MCF 10A (cell line): ENCODE data around the gene ABCD2. TPM values are rescaled to one million over a fixed set of nuclear protein-coding genes. Genes with fewer than 3 reads are reported as not detected.

Experiments
- Bru-seq: library from RNA; stranded (reverse); fragments of 400-500 nt; gene quantifications from one replicate; lab custom pipeline; 2021; lab: Mats Ljungman, UMichigan
- BruChase-seq, 2 experiments: library from RNA; stranded (reverse); fragments of 400-500 nt; gene quantifications; one replicate each; lab custom pipeline; 2021; lab: Mats Ljungman, UMichigan
- BruUV-seq: library from RNA; stranded (reverse); fragments of 400-500 nt; replicated peaks from 2 replicates; lab custom pipeline; 2021; lab: Mats Ljungman, UMichigan
- CTCF ChIA-PET: fragments of 300-600 bp; sonication (Branson Sonifier 250); formaldehyde crosslinking; extraction: SDS; loops from one replicate; lab custom pipeline; 2021; ENCODE audit warnings: antibody characterized with exemption, inconsistent platforms; lab: Yijun Ruan, JAX
- POLR2A ChIA-PET: fragments of 300-600, 350-650 bp; sonication (Branson Sonifier 250); formaldehyde crosslinking; extraction: SDS; loops from one replicate; lab custom pipeline; 2020; ENCODE audit warnings: antibody characterized with exemption, inconsistent platforms; lab: Yijun Ruan, JAX
- DNase-seq: peaks from one replicate; pipeline ENCODE4 v3.0.0-alpha.2; 2018; ENCODE audit not compliant: unreplicated experiment
- H3K27ac Mint-ChIP-seq: one replicate; pipeline ENCODE4 v1.8.0; 2022; ENCODE audit warnings: mild to moderate bottlenecking, low read depth, mixed read lengths; ENCODE audit not compliant: unreplicated experiment
- H3K27me3 Mint-ChIP-seq: one replicate; pipeline ENCODE4 v1.8.0; 2022; ENCODE audit warnings: mixed read lengths; ENCODE audit not compliant: insufficient read depth, unreplicated experiment
- H3K36me3 Mint-ChIP-seq: one replicate; pipeline ENCODE4 v1.8.0; 2022; ENCODE audit warnings: mild to moderate bottlenecking, moderate library complexity, mixed read lengths; ENCODE audit not compliant: insufficient read depth, unreplicated experiment
- H3K4me1 Mint-ChIP-seq: one replicate; pipeline ENCODE4 v1.8.0; 2022; ENCODE audit warnings: mixed read lengths; ENCODE audit not compliant: insufficient read depth, unreplicated experiment
- H3K4me3 Mint-ChIP-seq: one replicate; pipeline ENCODE4 v1.8.0; 2022; ENCODE audit warnings: mild to moderate bottlenecking, moderate library complexity, mixed read lengths; ENCODE audit not compliant: unreplicated experiment
- H3K9me3 Mint-ChIP-seq: one replicate; pipeline ENCODE4 v1.8.0; 2022; ENCODE audit warnings: mixed read lengths; ENCODE audit not compliant: unreplicated experiment
- intact Hi-C: fragments of 100-400 bp; cut with micrococcal nuclease; formaldehyde crosslinking; loops from 2 replicates; pipeline ENCODE4 v1.14.1; 2022
- long read RNA-seq: library from polyadenylated mRNA; stranded (forward); transcript quantifications from one replicate; pipeline ENCODE4 v2.0.0, GENCODE V29; 2022
- total RNA-seq: library from RNA; stranded (reverse); gene quantifications from 2 replicates; pipeline ENCODE4 v1.2.3, GENCODE V29; 2022
- TF ChIP-seq, protein P1 (sequence below): fragments of 200-600 bp; IDR thresholded peaks from one replicate; pipeline ENCODE4 v1.8.0; 2022; ENCODE audit warnings: antibody characterized with exemption, mild to moderate bottlenecking; ENCODE audit not compliant: unreplicated experiment

The ABCD2 gene
- total RNA-seq (0.20 and 0.42 TPM in 2 replicates), Bru-seq, nascent RNA (percentile 31 among the genes with signal in this experiment), BruChase-seq, experiment 1, labeled RNA remaining after a 6-hour chase (percentile 27 among the genes with signal in this experiment), BruChase-seq, experiment 2, labeled RNA remaining after a 2-hour chase (percentile 27 among the genes with signal in this experiment)
- long read RNA-seq, partial matches to known transcripts: 0 of 2 reads
- long read RNA-seq, other reads (novel, unspliced or antisense): 2 of 2 reads

DNA sequence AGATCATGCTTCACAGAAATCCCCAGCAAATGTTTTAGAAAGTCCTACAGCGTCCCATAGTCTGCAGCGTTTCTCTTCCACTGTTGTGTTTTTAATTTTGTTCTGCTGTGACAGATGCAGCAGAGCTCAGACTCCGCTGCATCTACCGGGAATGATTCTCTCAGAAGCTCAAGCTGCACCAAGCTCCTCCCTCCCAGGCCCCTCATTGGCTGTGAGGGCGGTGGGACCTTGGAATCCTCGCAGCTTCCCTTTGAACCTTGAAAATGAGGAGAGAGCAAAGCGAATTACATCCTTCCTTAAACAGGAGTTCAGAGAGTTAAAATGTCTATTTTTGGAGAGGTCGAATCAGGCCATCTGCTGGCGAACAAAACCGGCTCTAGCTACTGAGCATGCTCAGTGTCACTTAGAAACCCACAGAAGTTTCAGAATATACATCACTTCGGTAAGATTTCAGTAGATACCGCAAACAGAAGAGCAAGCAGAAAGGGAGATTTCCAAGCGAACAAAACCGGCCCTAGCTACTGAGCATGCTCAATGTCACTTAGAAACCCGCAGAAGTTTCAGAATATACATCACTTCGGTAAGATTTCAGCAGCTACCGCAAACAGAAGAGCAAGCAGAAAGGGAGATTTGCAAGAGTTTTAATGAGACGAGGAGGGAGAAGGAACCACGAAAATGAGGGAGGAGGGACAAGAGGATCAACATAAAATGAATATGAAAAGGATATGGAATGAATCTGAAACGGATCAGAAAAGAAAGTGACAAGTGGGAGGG lies at the start of gene ABCD2:
TSS of gene ABCD2 (minus strand) at position 144 of the 774 bp plus-strand sequence. CDS start 188 bp downstream, outside the sequence.
- CTCF ChIA-PET: interaction anchor here (0.5 to 2.1 kb wide), 26 partner anchors 9 to 302 kb away, joined by 3 to 17 read pairs (median 4); partner anchors contain the start of gene KIF21A
- peak; percentile 66 for DNase-seq

DNA sequence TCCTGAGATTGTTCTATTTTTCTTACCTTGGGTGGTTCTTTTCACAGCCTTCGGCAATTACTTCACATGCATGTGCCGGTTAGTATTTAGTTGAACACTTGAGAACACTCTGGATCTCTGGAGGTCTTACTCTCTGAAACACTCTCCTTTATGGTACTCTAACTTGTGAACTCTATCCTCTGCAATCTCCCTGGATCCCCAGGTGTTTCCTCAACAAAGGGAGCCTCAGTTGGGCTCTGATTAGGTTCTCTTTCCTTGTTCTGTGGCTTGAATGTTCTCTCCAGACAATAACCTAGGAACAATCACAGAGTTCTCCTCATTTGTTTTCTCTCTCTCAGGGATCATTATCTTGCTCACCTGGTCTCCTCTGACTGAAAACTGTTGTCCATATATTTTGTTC lies 40.5 kb upstream of the ABCD2 start:
- no peak for DNase-seq
- H3K36me3 Mint-ChIP-seq: no peaks in the 10 kb centered on the region
- TF ChIP-seq, protein P1, sequence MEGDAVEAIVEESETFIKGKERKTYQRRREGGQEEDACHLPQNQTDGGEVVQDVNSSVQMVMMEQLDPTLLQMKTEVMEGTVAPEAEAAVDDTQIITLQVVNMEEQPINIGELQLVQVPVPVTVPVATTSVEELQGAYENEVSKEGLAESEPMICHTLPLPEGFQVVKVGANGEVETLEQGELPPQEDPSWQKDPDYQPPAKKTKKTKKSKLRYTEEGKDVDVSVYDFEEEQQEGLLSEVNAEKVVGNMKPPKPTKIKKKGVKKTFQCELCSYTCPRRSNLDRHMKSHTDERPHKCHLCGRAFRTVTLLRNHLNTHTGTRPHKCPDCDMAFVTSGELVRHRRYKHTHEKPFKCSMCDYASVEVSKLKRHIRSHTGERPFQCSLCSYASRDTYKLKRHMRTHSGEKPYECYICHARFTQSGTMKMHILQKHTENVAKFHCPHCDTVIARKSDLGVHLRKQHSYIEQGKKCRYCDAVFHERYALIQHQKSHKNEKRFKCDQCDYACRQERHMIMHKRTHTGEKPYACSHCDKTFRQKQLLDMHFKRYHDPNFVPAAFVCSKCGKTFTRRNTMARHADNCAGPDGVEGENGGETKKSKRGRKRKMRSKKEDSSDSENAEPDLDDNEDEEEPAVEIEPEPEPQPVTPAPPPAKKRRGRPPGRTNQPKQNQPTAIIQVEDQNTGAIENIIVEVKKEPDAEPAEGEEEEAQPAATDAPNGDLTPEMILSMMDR: no peak
- no peak overlapping the region for H3K27ac Mint-ChIP-seq
- CTCF ChIA-PET: no interaction called here
- no peaks in the 10 kb centered on the region for H3K4me1 Mint-ChIP-seq
- no peak overlapping the region for H3K4me3 Mint-ChIP-seq
- BruUV-seq: no TSS peak
- H3K27me3 Mint-ChIP-seq: no peaks in the 10 kb centered on the region
- H3K9me3 Mint-ChIP-seq: no peaks in the 10 kb centered on the region
- intact Hi-C loops: no loop called here
- POLR2A ChIA-PET: no interaction called here

More for the DNA sequence above, at the start of gene ABCD2:
- no peaks in the 10 kb centered on the region for H3K4me1 Mint-ChIP-seq
- TF ChIP-seq, protein P1: peak; percentile 31
- H3K9me3 Mint-ChIP-seq: no peaks in the 10 kb centered on the region
- no peaks in the 10 kb centered on the region for H3K36me3 Mint-ChIP-seq
- POLR2A ChIA-PET: interaction anchor here (0.6 to 1.9 kb wide), 13 partner anchors 11 to 200 kb away, joined by 3 to 23 read pairs (median 4); no protein-coding TSS in a partner anchor
- no TSS peak for BruUV-seq
- no peaks in the 10 kb centered on the region for H3K27me3 Mint-ChIP-seq
- no peak within 1 kb of the TSS for H3K27ac Mint-ChIP-seq
- H3K4me3 Mint-ChIP-seq: no peak within 1 kb of the TSS
- intact Hi-C loops: loop anchor here (1.0 to 5.0 kb wide), 2 partner anchors 178 to 255 kb away; partner anchors contain the start of gene KIF21A

DNA sequence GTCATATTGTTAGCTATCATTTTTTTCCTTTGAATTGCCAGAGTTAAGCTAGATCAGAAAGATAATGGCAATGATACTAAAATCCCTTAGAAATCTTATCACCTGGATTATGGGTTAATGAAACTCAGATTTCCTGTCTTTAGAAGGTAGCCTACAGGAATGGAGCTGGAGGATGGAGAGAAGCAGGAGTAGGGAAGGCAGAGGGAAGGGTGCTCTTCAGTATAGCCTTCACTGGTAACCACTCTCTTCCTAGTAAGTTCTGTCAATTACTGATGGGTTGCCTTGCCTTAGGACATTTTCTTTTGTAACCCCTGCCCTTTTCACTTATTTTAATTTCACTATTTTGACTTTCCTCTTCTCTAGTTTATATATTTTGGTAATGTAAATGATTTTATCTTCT lies 27.8 kb upstream of the ABCD2 start:
- intact Hi-C loops: no loop called here
- H3K27me3 Mint-ChIP-seq: no peaks in the 10 kb centered on the region
- no peaks in the 10 kb centered on the region for H3K4me1 Mint-ChIP-seq
- no peak for DNase-seq
- no peaks in the 10 kb centered on the region for H3K36me3 Mint-ChIP-seq
- CTCF ChIA-PET: no interaction called here
- H3K9me3 Mint-ChIP-seq: no peaks in the 10 kb centered on the region
- no peak overlapping the region for H3K4me3 Mint-ChIP-seq
- no TSS peak for BruUV-seq
- H3K27ac Mint-ChIP-seq: no peak overlapping the region
- POLR2A ChIA-PET: interaction anchor here (0.7 kb wide), 1 partner anchor 282 kb away, joined by 4 read pairs; no protein-coding TSS in a partner anchor
- TF ChIP-seq, protein P1: no peak

DNA sequence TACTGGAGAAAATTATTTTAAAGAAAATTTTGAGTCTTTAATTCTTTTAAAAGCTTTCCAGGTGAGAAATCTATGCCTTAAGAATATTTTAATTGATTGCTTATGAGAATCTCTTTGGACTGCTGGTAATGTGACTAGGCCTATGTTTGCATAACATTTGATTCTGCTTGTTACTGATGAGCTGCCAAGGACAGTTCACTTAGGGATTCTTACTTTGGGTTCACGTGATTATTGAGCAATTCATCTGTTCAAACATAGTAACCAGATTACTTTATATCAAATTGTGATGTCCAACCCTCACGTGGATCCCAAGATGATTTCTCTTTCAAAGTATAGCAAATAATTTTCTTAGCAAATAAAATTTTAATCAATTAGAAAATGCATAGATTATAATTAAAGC lies 27.4 kb upstream of the ABCD2 start:
- Mint-ChIP-seq H3K4me1 (no peaks in the 10 kb centered on the region), H3K4me3 (no peak overlapping the region), H3K9me3 (no peaks in the 10 kb centered on the region), H3K27ac (no peak overlapping the region), H3K27me3 (no peaks in the 10 kb centered on the region), H3K36me3 (no peaks in the 10 kb centered on the region)
- no TSS peak for BruUV-seq
- ChIA-PET POLR2A (interaction anchor here (0.7 kb wide), 1 partner anchor 282 kb away, joined by 4 read pairs; no protein-coding TSS in a partner anchor), CTCF (no interaction called here)
- DNase-seq: peak; percentile 36
- TF ChIP-seq, protein P1: no peak
- intact Hi-C loops: no loop called here
